Liver (tissue), 9 donors: ENCODE data around the gene BANP. TPM values are rescaled to one million over a fixed set of nuclear protein-coding genes. Genes with fewer than 3 reads are reported as not detected.

Experiments
- DNase-seq: peaks from one replicate; pipeline ENCODE4 v3.0.0-alpha.2; 2017; ENCODE audit warnings: low spot score
- H3K27ac ChIP-seq, 2 donors: one replicate each; pipeline ENCODE4 v1.7.0; 2013; ENCODE audit warnings: inconsistent platforms in 2 of 2, low read length in 2 of 2, control low read depth in 1 of 2, low read depth in 1 of 2, mild to moderate bottlenecking in 1 of 2
- H3K27me3 ChIP-seq, 4 donors: one replicate each; pipeline versions ENCODE4 v1.6.1 to v1.7.0; 2013; ENCODE audit warnings: low read length in 3 of 4, inconsistent platforms in 1 of 4, mild to moderate bottlenecking in 1 of 4, moderate library complexity in 1 of 4; ENCODE audit not compliant: control insufficient read depth in 4 of 4, insufficient read depth in 4 of 4
- H3K36me3 ChIP-seq, 4 donors: one replicate each; pipeline versions ENCODE4 v1.6.1 to v1.7.0; 2013; ENCODE audit warnings: low read length in 3 of 4, mild to moderate bottlenecking in 3 of 4, low read depth in 1 of 4, moderate library complexity in 1 of 4; ENCODE audit not compliant: control insufficient read depth in 4 of 4, insufficient read depth in 3 of 4
- H3K4me1 ChIP-seq, 4 donors: one replicate each; pipeline versions ENCODE4 v1.6.1 to v1.7.0; 2013; ENCODE audit warnings: low read length in 3 of 4, mild to moderate bottlenecking in 3 of 4, moderate library complexity in 1 of 4; ENCODE audit not compliant: control insufficient read depth in 4 of 4, insufficient read depth in 4 of 4
- H3K4me3 ChIP-seq, 3 donors: one replicate each; pipeline versions ENCODE4 v1.6.1 to v1.7.0; 2013; ENCODE audit warnings: low read length in 3 of 3, control low read depth in 1 of 3, low read depth in 1 of 3, mild to moderate bottlenecking in 1 of 3
- H3K9ac ChIP-seq, 2 donors: one replicate each; pipeline ENCODE4 v1.7.0; 2013; ENCODE audit warnings: low read length in 2 of 2, mild to moderate bottlenecking in 2 of 2, moderate library complexity in 2 of 2, control low read depth in 1 of 2, low read depth in 1 of 2
- H3K9me3 ChIP-seq, 4 donors: one replicate each; pipeline versions ENCODE4 v1.6.1 to v1.7.0; 2013; ENCODE audit warnings: low read length in 3 of 4; ENCODE audit not compliant: control insufficient read depth in 4 of 4
- EGR1 ChIP-seq, 2 donors: IDR thresholded peaks; 2 replicates each; pipeline ENCODE4 v1.6.1; 2016 to 2018; ENCODE audit warnings: antibody characterized with exemption in 2 of 2, low read depth in 2 of 2
- FOXA1 ChIP-seq: IDR thresholded peaks from 2 replicates; pipeline ENCODE4 v1.6.1; 2016; ENCODE audit warnings: antibody characterized with exemption
- FOXA2 ChIP-seq: IDR thresholded peaks from 2 replicates; pipeline ENCODE4 v1.6.1; 2016; ENCODE audit warnings: antibody characterized with exemption
- HNF4A ChIP-seq, 2 donors: conservative IDR thresholded peaks; 2 replicates each; pipeline ENCODE4 v1.6.1; 2016; ENCODE audit warnings: antibody characterized with exemption in 2 of 2, mild to moderate bottlenecking in 2 of 2
- HNF4G ChIP-seq: IDR thresholded peaks from 2 replicates; pipeline ENCODE4 v1.6.1; 2016; ENCODE audit warnings: antibody characterized with exemption
- JUND ChIP-seq, 2 donors: IDR thresholded peaks; 2 replicates each; pipeline ENCODE4 v1.6.1; 2016; ENCODE audit warnings: antibody characterized with exemption in 2 of 2
- MAX ChIP-seq: IDR thresholded peaks from 2 replicates; pipeline ENCODE4 v1.6.1; 2016; ENCODE audit warnings: antibody characterized with exemption
- NR2F2 ChIP-seq: IDR thresholded peaks from 2 replicates; pipeline ENCODE4 v1.6.1; 2016; ENCODE audit warnings: antibody characterized with exemption
- RAD21 ChIP-seq, 2 donors: IDR thresholded peaks; 2 replicates each; pipeline ENCODE4 v1.6.1; 2016; ENCODE audit warnings: antibody characterized with exemption in 2 of 2, mild to moderate bottlenecking in 2 of 2
- REST ChIP-seq: IDR thresholded peaks from 2 replicates; pipeline ENCODE4 v1.6.1; 2016; ENCODE audit warnings: antibody characterized with exemption, mild to moderate bottlenecking
- RXRA ChIP-seq, 2 donors: IDR thresholded peaks; 2 replicates each; pipeline ENCODE4 v1.6.1; 2017 to 2018; ENCODE audit warnings: antibody characterized with exemption in 2 of 2, mild to moderate bottlenecking in 1 of 2
- SP1 ChIP-seq: IDR thresholded peaks from 2 replicates; pipeline ENCODE4 v1.6.1; 2018; ENCODE audit warnings: antibody characterized with exemption, mild to moderate bottlenecking
- TAF1 ChIP-seq: conservative IDR thresholded peaks from 2 replicates; pipeline ENCODE4 v1.6.1; 2016; ENCODE audit warnings: antibody characterized with exemption, mild to moderate bottlenecking
- YY1 ChIP-seq: IDR thresholded peaks from 2 replicates; pipeline ENCODE4 v1.6.1; 2016; ENCODE audit warnings: antibody characterized with exemption, mild to moderate bottlenecking
- ZBTB33 ChIP-seq: IDR thresholded peaks from 2 replicates; pipeline ENCODE4 v1.6.1; 2016; ENCODE audit warnings: antibody characterized with exemption
- WGBS: extraction: QIAGEN DNeasy Blood & Tissue Kit; methylation state at CpG from one replicate; pipeline ENCODE4 v1.1.7; 2013; 5-methylcytosine and 5-hydroxymethylcytosine counted together
- polyA plus RNA-seq, 2 donors: library from polyadenylated mRNA; stranded (reverse) in 1 of 2; unstranded in 1 of 2; fragments of 200-250 nt in 1 of 2; fragments of >200 nt in 1 of 2; fragmentation: Nextera tagmentation in 1 of 2; extraction: Ambion mirVana in 1 of 2; gene quantifications; one replicate each; pipeline versions ENCODE4 v1.2.1 to v1.2.3, GENCODE V29; 2013 to 2015
- total RNA-seq, 2 donors: library from RNA; depleted of rRNA; stranded (reverse); fragments of >200 nt; gene quantifications; one replicate each; pipeline ENCODE4 v1.2.3, GENCODE V29; 2014
- donor health status: healthy.
- donor health status: healthy.
- donor health status: healthy.
- donor health status: healthy.
- donor health status: healthy.

Gene BANP
- total and polyA plus RNA-seq, 4 donors = 4.9 to 20.7 (median 13.7) TPM

- DNase-seq = no peak
- 90% methylated on average over 17 of the region's 17 CpGs for WGBS
- Histone ChIP-seq H3K9me3 (no peaks in the 10 kb centered on the region), H3K27me3 (no peaks in the 10 kb centered on the region), H3K4me3 (no peak overlapping the region), H3K9ac (no peak overlapping the region), H3K4me1 (no peaks in the 10 kb centered on the region), H3K36me3 (no peaks in the 10 kb centered on the region), H3K27ac (no peak overlapping the region)
- no peak for TF ChIP-seq RAD21 (IDR thresholded peaks at IDR 0.05)
- no peak for TF ChIP-seq REST
- no peak for TF ChIP-seq JUND (IDR thresholded peaks at IDR 0.05)
- TF ChIP-seq TAF1 = no peak
- TF ChIP-seq FOXA2 = no peak
- no peak for TF ChIP-seq ZBTB33
- no peak for TF ChIP-seq YY1
- TF ChIP-seq NR2F2 = no peak
- no peak for TF ChIP-seq HNF4A (conservative IDR thresholded peaks at IDR 0.05)
- no peak for TF ChIP-seq RXRA (IDR thresholded peaks at IDR 0.05)
- TF ChIP-seq EGR1 (IDR thresholded peaks at IDR 0.05; ENCODE audit: low read depth in 2 of 2) = no peak
Observed at GRCh38 chr16:88102597-88102996, 151.4 kb downstream of the BANP start.

GRCh38 chr16:88103011-88103410 lies 151.8 kb downstream of the BANP start:
- WGBS = 92% methylated on average over 15 of the region's 15 CpGs
- Histone ChIP-seq H3K4me1 (no peaks in the 10 kb centered on the region), H3K9ac (no peak overlapping the region), H3K27me3 (no peaks in the 10 kb centered on the region), H3K9me3 (no peaks in the 10 kb centered on the region), H3K36me3 (no peaks in the 10 kb centered on the region), H3K27ac (no peak overlapping the region), H3K4me3 (no peak overlapping the region)
- TF ChIP-seq SP1 (no peak), HNF4A (conservative IDR thresholded peaks at IDR 0.05) (no peak), EGR1 (IDR thresholded peaks at IDR 0.05; ENCODE audit: low read depth in 2 of 2) (no peak), RAD21 (IDR thresholded peaks at IDR 0.05) (no peak), HNF4G (no peak), FOXA1 (no peak), JUND (IDR thresholded peaks at IDR 0.05) (no peak), MAX (no peak)
- DNase-seq = no peak
